OCI-LY7 (cell line): Measurements from ENCODE around the gene PRKD1. TPM values are rescaled to one million over a fixed set of nuclear protein-coding genes. Genes with fewer than 3 reads are reported as not detected.

Experiments
- BruUV-seq: library from RNA; stranded (reverse); fragments of 400-500 nt; replicated peaks from 2 replicates; lab custom pipeline; 2021; lab: Mats Ljungman, UMichigan
- CTCF ChIA-PET: fragments of 300-600 bp; sonication (Branson Sonifier 250); formaldehyde crosslinking; loops from one replicate; lab custom pipeline; 2022; ENCODE audit warnings: antibody characterized with exemption; ENCODE audit not compliant: unreplicated experiment; lab: Charles Lee
- POLR2A ChIA-PET: fragments of 300-600 bp; sonication (Branson Sonifier 250); formaldehyde crosslinking; loops from one replicate; lab custom pipeline; 2022; ENCODE audit warnings: antibody characterized with exemption; lab: Charles Lee
- DNase-seq: peaks from one replicate; pipeline ENCODE4 v3.0.0-alpha.2; 2015; ENCODE audit warnings: low spot score
- H2AFZ ChIP-seq: fragments of 200-600 bp; sonication (generic), shearing (Covaris generic); 2 replicates; pipeline ENCODE4 v1.6.1; 2014; ENCODE audit warnings: mild to moderate bottlenecking, antibody characterized with exemption, low read length, moderate library complexity
- H3K27ac ChIP-seq: fragments of 200-600 bp; sonication (generic); 2 replicates; pipeline ENCODE4 v1.5.1; 2014; ENCODE audit warnings: mixed run types, low read depth, mild to moderate bottlenecking, moderate library complexity, low read length, inconsistent platforms; ENCODE audit not compliant: poor library complexity, severe bottlenecking
- H3K36me3 ChIP-seq: fragments of 200-600 bp; sonication (generic); 2 replicates; pipeline ENCODE4 v1.6.1; 2014; ENCODE audit warnings: mild to moderate bottlenecking, antibody characterized with exemption, low read length, moderate library complexity, mixed read lengths; ENCODE audit not compliant: insufficient read depth
- H3K4me1 ChIP-seq: fragments of 200-600 bp; sonication (generic); 2 replicates; pipeline ENCODE4 v1.5.1; 2014; ENCODE audit warnings: mild to moderate bottlenecking, low read length; ENCODE audit not compliant: insufficient read depth, poor library complexity, severe bottlenecking
- H3K4me2 ChIP-seq: fragments of 200-600 bp; sonication (generic); 2 replicates; pipeline ENCODE4 v1.6.1; 2014; ENCODE audit warnings: mild to moderate bottlenecking, low read length
- H3K4me3 ChIP-seq: fragments of 200-600 bp; sonication (generic); 2 replicates; pipeline ENCODE4 v1.5.1; 2014; ENCODE audit warnings: mild to moderate bottlenecking, low read depth, low read length; ENCODE audit not compliant: poor library complexity, severe bottlenecking
- H3K79me2 ChIP-seq: fragments of 200-600 bp; sonication (generic); 2 replicates; pipeline ENCODE4 v1.6.1; 2016; ENCODE audit warnings: low read depth, mild to moderate bottlenecking, low read length, moderate library complexity, mixed read lengths; ENCODE audit not compliant: insufficient read depth
- H3K9me2 ChIP-seq: fragments of 200-600 bp; sonication (generic); 2 replicates; pipeline ENCODE4 v1.6.1; 2016; ENCODE audit warnings: mild to moderate bottlenecking, low read length, mixed read lengths; ENCODE audit not compliant: insufficient read depth
- H3K9me3 ChIP-seq: fragments of 200-600 bp; sonication (generic); 2 replicates; pipeline ENCODE4 v1.6.1; 2014; ENCODE audit warnings: mild to moderate bottlenecking, mixed run types, low read length, mixed read lengths
- H4K20me1 ChIP-seq: fragments of 200-600 bp; sonication (generic); 2 replicates; pipeline ENCODE4 v1.6.1; 2014; ENCODE audit warnings: mild to moderate bottlenecking, antibody characterized with exemption, low read length, moderate library complexity, mixed read lengths; ENCODE audit not compliant: insufficient read depth
- EZH2phosphoT487 ChIP-seq: fragments of 200-600 bp; sonication (generic); IDR thresholded peaks from 2 replicates; pipeline ENCODE4 v1.6.1; 2018; ENCODE audit warnings: low read depth, borderline replicate concordance, mild to moderate bottlenecking, mixed run types, antibody characterized with exemption, low read length, moderate library complexity, mixed read lengths
- intact Hi-C: fragments of 100-400 bp; cut with micrococcal nuclease; formaldehyde crosslinking; loops from one replicate; pipeline ENCODE4 v1.10.0; 2022; ENCODE audit not compliant: unreplicated experiment
- total RNA-seq, 2 experiments: library from RNA; depleted of rRNA in 1 of 2; stranded (reverse); fragments of >200 nt in 1 of 2; shearing (Covaris generic) in 1 of 2; gene quantifications; 2 replicates each; pipeline ENCODE4 v1.2.3, GENCODE V29; 2014 to 2022
- TF ChIP-seq, protein P1 (sequence below): fragments of 200-600 bp; sonication (generic); conservative IDR thresholded peaks from 2 replicates; pipeline ENCODE4 v1.5.1; 2014; ENCODE audit warnings: mild to moderate bottlenecking, antibody characterized with exemption, low read length, moderate library complexity, mixed read lengths

PRKD1 gene
- total RNA-seq, 2 experiments from 2014 or later, result not detected

DNA sequence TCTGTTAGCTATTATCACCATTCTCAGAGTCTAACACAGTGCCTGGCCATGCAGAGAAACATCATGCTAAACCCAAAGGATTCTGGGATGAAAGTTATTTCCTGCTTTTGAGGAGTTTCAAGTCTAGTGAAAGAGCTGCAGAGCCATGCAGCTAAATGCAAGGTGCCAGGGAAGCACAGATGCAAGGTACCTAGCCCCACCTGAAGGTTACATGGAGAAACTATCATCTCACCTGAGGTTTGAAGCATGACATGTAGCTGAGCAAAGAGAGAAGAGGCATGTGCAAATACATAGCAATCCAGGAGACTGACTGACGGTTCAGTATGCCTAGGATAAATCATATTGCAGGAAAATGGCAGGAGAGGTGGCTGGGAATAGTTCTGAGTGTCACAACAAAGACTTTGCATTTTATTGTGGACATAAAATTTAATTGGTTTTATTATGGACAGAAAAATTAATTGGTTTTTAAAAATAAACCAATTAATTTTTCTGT, 170.4 kb downstream of the PRKD1 start:
- CTCF ChIA-PET, result no interaction called here
- no TSS peak for BruUV-seq
- DNase-seq, result no peak
- no peak overlapping the region for H2AFZ ChIP-seq
- no peaks in the 10 kb centered on the region for H3K9me2 ChIP-seq
- no peak overlapping the region for H3K4me3 ChIP-seq
- no peak overlapping the region for H3K4me2 ChIP-seq
- no peaks in the 10 kb centered on the region for H3K4me1 ChIP-seq
- no peaks in the 10 kb centered on the region for H3K36me3 ChIP-seq
- TF ChIP-seq, protein P1, sequence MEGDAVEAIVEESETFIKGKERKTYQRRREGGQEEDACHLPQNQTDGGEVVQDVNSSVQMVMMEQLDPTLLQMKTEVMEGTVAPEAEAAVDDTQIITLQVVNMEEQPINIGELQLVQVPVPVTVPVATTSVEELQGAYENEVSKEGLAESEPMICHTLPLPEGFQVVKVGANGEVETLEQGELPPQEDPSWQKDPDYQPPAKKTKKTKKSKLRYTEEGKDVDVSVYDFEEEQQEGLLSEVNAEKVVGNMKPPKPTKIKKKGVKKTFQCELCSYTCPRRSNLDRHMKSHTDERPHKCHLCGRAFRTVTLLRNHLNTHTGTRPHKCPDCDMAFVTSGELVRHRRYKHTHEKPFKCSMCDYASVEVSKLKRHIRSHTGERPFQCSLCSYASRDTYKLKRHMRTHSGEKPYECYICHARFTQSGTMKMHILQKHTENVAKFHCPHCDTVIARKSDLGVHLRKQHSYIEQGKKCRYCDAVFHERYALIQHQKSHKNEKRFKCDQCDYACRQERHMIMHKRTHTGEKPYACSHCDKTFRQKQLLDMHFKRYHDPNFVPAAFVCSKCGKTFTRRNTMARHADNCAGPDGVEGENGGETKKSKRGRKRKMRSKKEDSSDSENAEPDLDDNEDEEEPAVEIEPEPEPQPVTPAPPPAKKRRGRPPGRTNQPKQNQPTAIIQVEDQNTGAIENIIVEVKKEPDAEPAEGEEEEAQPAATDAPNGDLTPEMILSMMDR, result no peak
- no peak for TF ChIP-seq EZH2phosphoT487
- no peaks in the 10 kb centered on the region for H3K79me2 ChIP-seq
- intact Hi-C loops, result loop anchor here (2.0 kb wide), 1 partner anchor 62 kb away; no protein-coding TSS in a partner anchor
- no peaks in the 10 kb centered on the region for H4K20me1 ChIP-seq
- POLR2A ChIA-PET, result no interaction called here
- no peaks in the 10 kb centered on the region for H3K9me3 ChIP-seq
- H3K27ac ChIP-seq, result no peak overlapping the region

DNA sequence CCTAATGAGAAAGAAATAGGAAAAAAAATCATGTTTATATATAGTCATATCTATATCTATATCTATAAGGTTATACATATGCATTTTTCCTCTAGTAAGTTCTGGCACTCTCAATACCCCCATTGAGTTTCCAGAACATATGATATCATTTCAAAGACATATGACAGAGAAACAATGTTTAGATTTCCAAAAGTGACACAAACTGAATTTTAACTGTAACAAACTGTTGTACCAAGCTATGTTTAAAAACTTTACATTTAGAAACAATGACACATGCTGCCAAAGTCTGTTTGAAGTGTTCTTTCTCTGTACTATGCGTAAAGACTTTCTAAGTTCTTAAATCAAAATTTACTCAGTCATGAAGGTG, 171.6 kb downstream of the PRKD1 start:
- H3K36me3 ChIP-seq, result no peaks in the 10 kb centered on the region
- no peaks in the 10 kb centered on the region for H3K79me2 ChIP-seq
- no peak overlapping the region for H3K4me2 ChIP-seq
- CTCF ChIA-PET, result no interaction called here
- H3K4me1 ChIP-seq, result no peaks in the 10 kb centered on the region
- no peak overlapping the region for H3K27ac ChIP-seq
- POLR2A ChIA-PET, result interaction anchor here (0.6 to 0.7 kb wide), 2 partner anchors 252 to 1605 kb away, joined by 3 to 4 read pairs; no protein-coding TSS in a partner anchor
- intact Hi-C loops, result loop anchor here (2.0 kb wide), 1 partner anchor 61 kb away; no protein-coding TSS in a partner anchor
- H3K9me3 ChIP-seq, result no peaks in the 10 kb centered on the region
- no peak for DNase-seq
- H2AFZ ChIP-seq, result no peak overlapping the region
- no peaks in the 10 kb centered on the region for H4K20me1 ChIP-seq
- BruUV-seq, result no TSS peak
- TF ChIP-seq EZH2phosphoT487, result no peak
- TF ChIP-seq, protein P1, result no peak
- H3K9me2 ChIP-seq, result no peaks in the 10 kb centered on the region
- H3K4me3 ChIP-seq, result no peak overlapping the region

DNA sequence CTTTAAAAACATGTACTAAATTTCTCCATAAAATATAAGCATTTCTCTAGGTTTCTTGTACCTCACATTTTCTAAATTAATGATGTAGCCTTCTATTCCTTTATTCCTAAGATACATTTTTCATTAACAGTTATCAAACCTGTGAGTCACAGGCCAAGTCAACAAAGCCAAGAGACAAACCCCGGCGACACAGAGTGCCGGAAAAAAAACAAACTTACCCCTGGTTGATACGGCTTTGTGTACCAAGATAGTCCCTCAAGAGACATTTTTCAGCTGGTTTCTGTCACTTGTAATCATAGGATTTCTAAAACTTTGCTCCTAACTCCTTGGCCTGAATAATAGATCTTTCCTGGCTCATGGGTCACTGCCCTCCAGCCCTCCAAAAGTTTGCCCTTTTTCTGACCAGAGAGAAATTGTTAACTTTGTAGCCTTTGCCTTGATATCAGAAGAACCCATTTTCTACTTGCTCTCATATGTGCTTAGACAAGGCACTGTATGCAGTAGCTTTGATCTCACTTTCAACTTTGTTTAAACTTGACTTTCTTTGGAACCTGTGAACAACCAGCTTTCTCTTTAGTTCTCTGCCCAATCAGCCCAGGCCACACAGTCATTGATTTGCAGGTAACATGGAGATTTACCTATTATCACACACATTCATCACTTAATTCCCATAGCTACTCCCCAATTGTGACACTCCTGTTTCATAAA, 172.2 kb downstream of the PRKD1 start:
- no TSS peak for BruUV-seq
- Histone ChIP-seq H3K36me3 (no peaks in the 10 kb centered on the region), H3K9me3 (no peaks in the 10 kb centered on the region), H3K4me1 (no peaks in the 10 kb centered on the region), H2AFZ (no peak overlapping the region), H3K9me2 (no peaks in the 10 kb centered on the region), H3K4me3 (no peak overlapping the region), H3K4me2 (no peak overlapping the region), H3K27ac (no peak overlapping the region), H4K20me1 (no peaks in the 10 kb centered on the region), H3K79me2 (no peaks in the 10 kb centered on the region)
- TF ChIP-seq, protein P1, result no peak
- no peak for TF ChIP-seq EZH2phosphoT487
- DNase-seq, result no peak
- CTCF ChIA-PET, result no interaction called here
- POLR2A ChIA-PET, result interaction anchor here (0.6 kb wide), 1 partner anchor 252 kb away, joined by 3 read pairs; no protein-coding TSS in a partner anchor
- intact Hi-C loops, result loop anchor here (2.0 kb wide), 1 partner anchor 61 kb away; no protein-coding TSS in a partner anchor
